A549 (cell line): Measurements from ENCODE around the gene HOXA2. TPM values are rescaled to one million over a fixed set of nuclear protein-coding genes. Genes with fewer than 3 reads are reported as not detected.

Experiments
- ATAC-seq, 2 experiments: fragments of 200-7000 bp in 1 of 2; fragments of >200 bp in 1 of 2; cut with Nextera tagmentation in 1 of 2; cut with Tn5 transposase in 1 of 2; 3 replicates each; pipeline versions ENCODE4 v1.8.0 to v1.9.1; 2018 to 2020; ENCODE audit warnings: mild to moderate bottlenecking in 1 of 2, moderate library complexity in 1 of 2
- CTCF ChIA-PET: fragments of 300-600 bp; sonication (Branson Sonifier 250); formaldehyde crosslinking; extraction: SDS; loops from one replicate; lab custom pipeline; 2021; ENCODE audit warnings: antibody characterized with exemption, inconsistent platforms; lab: Yijun Ruan, JAX
- POLR2A ChIA-PET: fragments of 350-600 bp; formaldehyde crosslinking; extraction: SDS; loops from one replicate; lab custom pipeline; 2021; ENCODE audit warnings: antibody characterized with exemption, inconsistent platforms; lab: Yijun Ruan, JAX
- DNase-seq, 2 experiments: peaks; one replicate each; pipeline versions ENCODE4 v3.0.0 to v3.0.0-alpha.2; 2011 to 2016; ENCODE audit warnings: low read depth in 1 of 2, low spot score in 1 of 2
- FAIRE-seq: peaks from 2 replicates; lab custom pipeline; 2011; peaks lifted over from hg19 to GRCh38; lab: Jason Lieb, UNC
- H3K27ac ChIP-seq, 2 experiments: fragments of >200 bp; sonication (Bioruptor Twin); formaldehyde crosslinking; 3 replicates each; pipeline ENCODE4 v1.5.1; 2016 to 2017
- H3K4me1 ChIP-seq: fragments of >200 bp; sonication (Bioruptor Twin); formaldehyde crosslinking; 3 replicates; pipeline ENCODE4 v1.6.1; 2016
- H3K4me2 ChIP-seq: fragments of >200 bp; sonication (Bioruptor Twin); formaldehyde crosslinking; 3 replicates; pipeline ENCODE4 v1.6.1; 2016
- H3K4me3 ChIP-seq: fragments of >200 bp; sonication (Bioruptor Twin); formaldehyde crosslinking; 3 replicates; pipeline ENCODE4 v1.5.1; 2016
- H3K9me3 ChIP-seq: fragments of >200 bp; sonication (Bioruptor Twin); formaldehyde crosslinking; 3 replicates; pipeline ENCODE4 v1.6.1; 2016
- CEBPB ChIP-seq, 2 experiments: fragments of >200 bp in 1 of 2; sonication (Bioruptor Twin) in 1 of 2; formaldehyde crosslinking in 1 of 2; IDR thresholded peaks; 2 replicates each; pipeline ENCODE4 v1.6.1; 2012 to 2016
- CHD4 ChIP-seq: fragments of 200-600 bp; sonication (generic); IDR thresholded peaks from 2 replicates; pipeline ENCODE4 v1.6.1; 2016; ENCODE audit warnings: antibody characterized with exemption, mild to moderate bottlenecking, borderline replicate concordance
- ESRRA ChIP-seq: fragments of 150-350 bp; IDR thresholded peaks from 2 replicates; pipeline ENCODE4 v1.6.1; 2014; ENCODE audit warnings: mild to moderate bottlenecking, low read length, borderline replicate concordance
- FOSL2 ChIP-seq, 2 experiments: fragments of 450-650 bp in 1 of 2; fragments of >200 bp in 1 of 2; sonication (Bioruptor Twin) in 1 of 2; formaldehyde crosslinking; IDR thresholded peaks; 2 replicates each; pipeline versions ENCODE4 v1.5.0 to v1.6.1; 2016 to 2020; ENCODE audit warnings: mild to moderate bottlenecking in 1 of 2, moderate library complexity in 1 of 2
- FOXS1 ChIP-seq: fragments of 250-450 bp; sonication (Bioruptor Pico); IDR thresholded peaks from 2 replicates; pipeline ENCODE4 v1.5.0; 2020; ENCODE audit warnings: mild to moderate bottlenecking, moderate library complexity
- HDAC2 ChIP-seq: fragments of 200-600 bp; sonication (generic); IDR thresholded peaks from 2 replicates; pipeline ENCODE4 v1.6.1; 2016
- HEYL ChIP-seq: fragments of 250-450 bp; sonication (Bioruptor Pico); IDR thresholded peaks from 2 replicates; pipeline ENCODE4 v1.8.0; 2021; ENCODE audit warnings: mild to moderate bottlenecking, moderate library complexity
- JUN ChIP-seq, 2 experiments: fragments of >200 bp; sonication (Bioruptor Twin); formaldehyde crosslinking; IDR thresholded peaks; 2 replicates in 1 of 2; 3 replicates in 1 of 2; pipeline ENCODE4 v1.6.1; 2016 to 2017
- JUNB ChIP-seq: fragments of >200 bp; sonication (Bioruptor Twin); formaldehyde crosslinking; IDR thresholded peaks from 2 replicates; pipeline ENCODE4 v1.6.1; 2016
- MAFK ChIP-seq: fragments of 450-650 bp; IDR thresholded peaks from 2 replicates; pipeline ENCODE4 v1.6.1; 2014; ENCODE audit not compliant: partially characterized antibody
- NPAS2 ChIP-seq: fragments of 250-450 bp; sonication (Bioruptor Pico); IDR thresholded peaks from 2 replicates; pipeline ENCODE4 v1.8.0; 2022; ENCODE audit warnings: mild to moderate bottlenecking, moderate library complexity, borderline replicate concordance
- POLR2AphosphoS2 ChIP-seq: conservative IDR thresholded peaks from 2 replicates; pipeline ENCODE4 v1.6.1; 2012; ENCODE audit warnings: low read length, improper control_type of control experiment, inconsistent platforms
- RAD21 ChIP-seq, 2 experiments: fragments of >200 bp in 1 of 2; sonication (Bioruptor Twin) in 1 of 2; formaldehyde crosslinking in 1 of 2; IDR thresholded peaks in 1 of 2; conservative IDR thresholded peaks in 1 of 2; 2 replicates in 1 of 2; 3 replicates in 1 of 2; pipeline ENCODE4 v1.6.1; 2012 to 2018; ENCODE audit warnings: inconsistent platforms in 1 of 2
- REST ChIP-seq: fragments of 200-600 bp; sonication (generic); IDR thresholded peaks from 2 replicates; pipeline ENCODE4 v1.6.1; 2016; ENCODE audit warnings: antibody characterized with exemption, mild to moderate bottlenecking, moderate library complexity
- SMC3 ChIP-seq: fragments of >200 bp; sonication (Bioruptor Twin); formaldehyde crosslinking; IDR thresholded peaks from 3 replicates; pipeline ENCODE4 v1.6.1; 2018; ENCODE audit warnings: inconsistent platforms
- TFCP2L1 ChIP-seq: fragments of 250-450 bp; sonication (Bioruptor Pico); IDR thresholded peaks from 2 replicates; pipeline ENCODE4 v1.5.0; 2021; ENCODE audit warnings: mild to moderate bottlenecking
- TP53 ChIP-seq: fragments of 250-450 bp; sonication (Bioruptor Pico); IDR thresholded peaks from 2 replicates; pipeline ENCODE4 v1.5.0; 2021; ENCODE audit warnings: mild to moderate bottlenecking, moderate library complexity
- ZNF302 ChIP-seq: fragments of 250-450 bp; sonication (Bioruptor Pico); IDR thresholded peaks from 2 replicates; pipeline ENCODE4 v1.9.0; 2021; ENCODE audit warnings: inconsistent platforms, mild to moderate bottlenecking, moderate library complexity
- ZSCAN20 ChIP-seq: fragments of 250-450 bp; sonication (Bioruptor Pico); IDR thresholded peaks from 2 replicates; pipeline ENCODE4 v1.8.0; 2022; ENCODE audit warnings: mild to moderate bottlenecking, moderate library complexity
- WGBS: methylation state at CpG from one replicate; pipeline ENCODE4 v1.1.6; 2017; ENCODE audit errors: missing lambda C conversion rate; 5-methylcytosine and 5-hydroxymethylcytosine counted together
- polyA plus RNA-seq, 4 experiments: library from polyadenylated mRNA; depleted of rRNA in 3 of 4; stranded (reverse); fragments of >200 nt; fragmentation: RNase III in 1 of 4; extraction: RNeasy Plus Mini Kit Qiagen cat#74134 plus additional on column Dnase treatment in 1 of 4; gene quantifications; 2 replicates in 3 of 4; 3 replicates in 1 of 4; pipeline ENCODE4 v1.2.3, GENCODE V29; 2011 to 2017
- TF ChIP-seq, protein P1 (sequence below): fragments of 250-450 bp; sonication (Bioruptor Pico); IDR thresholded peaks from 2 replicates; pipeline ENCODE4 v1.5.0; 2020; ENCODE audit warnings: low read depth, mild to moderate bottlenecking, moderate library complexity
- TF ChIP-seq, protein P2 (sequence below): fragments of 250-450 bp; sonication (Bioruptor Pico); IDR thresholded peaks from 2 replicates; pipeline ENCODE4 v1.5.0; 2021; ENCODE audit warnings: mild to moderate bottlenecking, moderate library complexity, borderline replicate concordance
- TF ChIP-seq, protein P3 (sequence below): fragments of 450-650 bp; IDR thresholded peaks from 2 replicates; pipeline ENCODE4 v1.6.1; 2014; ENCODE audit warnings: antibody characterized with exemption
- TF ChIP-seq, protein P4 (sequence below): fragments of >200 bp; sonication (Bioruptor Twin); formaldehyde crosslinking; IDR thresholded peaks from 3 replicates; pipeline ENCODE4 v1.5.1; 2016

The HOXA2 gene
- polyA plus RNA-seq, 2 of the 4 experiments (the other 2 are of a cell fraction), result 1.3 to 2.1 TPM

GRCh38 chr7:27119412-27119911 lies 17.0 kb upstream of the HOXA2 start:
- peak overlapping the region in 1 of 2 experiments; percentile 90; a peak in 3 of 6 replicates for H3K27ac ChIP-seq
- CTCF ChIA-PET, result interaction anchor here (0.7 to 1.8 kb wide), 4 partner anchors 9 to 438 kb away, joined by 3 to 7 read pairs (median 5); no protein-coding TSS in a partner anchor

DNA sequence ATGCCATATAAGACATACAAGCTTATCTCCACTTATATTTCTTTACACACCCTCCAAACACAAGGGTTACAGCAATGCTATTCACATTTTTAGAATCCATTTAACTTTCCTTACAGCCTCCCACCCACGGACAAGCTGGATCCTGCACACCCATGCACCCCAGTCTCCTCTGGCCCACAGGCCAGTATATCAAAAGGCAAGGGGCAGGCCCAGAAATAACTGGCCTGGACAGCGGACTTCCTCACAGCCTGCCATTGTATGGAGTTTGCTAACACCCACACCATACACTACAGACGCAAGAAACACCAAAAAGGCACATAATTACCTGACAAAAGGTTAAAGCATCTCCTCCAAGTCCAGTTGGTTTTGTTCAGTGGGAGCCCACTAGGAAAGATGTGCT lies 16.1 kb upstream of the HOXA2 start:
- WGBS, result 54% methylated on average over 3 of the region's 3 CpGs
- no peak for DNase-seq
- FAIRE-seq, result no peak
- no peak overlapping the region for H3K4me3 ChIP-seq
- H3K4me2 ChIP-seq, result peak overlapping the region; percentile 88
- no peak for ATAC-seq
- ChIA-PET POLR2A (interaction anchor here (1.3 kb wide), 1 partner anchor 13 kb away, joined by 3 read pairs; no protein-coding TSS in a partner anchor), CTCF (interaction anchor here (1.8 to 3.6 kb wide), 2 partner anchors 9 to 265 kb away, joined by 5 to 18 read pairs; no protein-coding TSS in a partner anchor)
- H3K4me1 ChIP-seq, result peaks cover 57% of the 10 kb centered on the region
- no peaks in the 10 kb centered on the region for H3K9me3 ChIP-seq
- H3K27ac ChIP-seq, result peak overlapping the region; percentile 83 to 90; a peak in 5 of 6 replicates
- no peak for TF ChIP-seq HDAC2
- TF ChIP-seq, protein P1, sequence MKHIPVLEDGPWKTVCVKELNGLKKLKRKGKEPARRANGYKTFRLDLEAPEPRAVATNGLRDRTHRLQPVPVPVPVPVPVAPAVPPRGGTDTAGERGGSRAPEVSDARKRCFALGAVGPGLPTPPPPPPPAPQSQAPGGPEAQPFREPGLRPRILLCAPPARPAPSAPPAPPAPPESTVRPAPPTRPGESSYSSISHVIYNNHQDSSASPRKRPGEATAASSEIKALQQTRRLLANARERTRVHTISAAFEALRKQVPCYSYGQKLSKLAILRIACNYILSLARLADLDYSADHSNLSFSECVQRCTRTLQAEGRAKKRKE (CRISPR knock-in tag), result no peak
- TF ChIP-seq CHD4, result no peak
- TF ChIP-seq POLR2AphosphoS2, result no peak
- TF ChIP-seq ZSCAN20, result no peak
- no peak for TF ChIP-seq FOXS1
- TF ChIP-seq NPAS2, result no peak
- TF ChIP-seq REST, result no peak
- no peak for TF ChIP-seq HEYL
- TF ChIP-seq SMC3, result no peak
- TF ChIP-seq, protein P2, sequence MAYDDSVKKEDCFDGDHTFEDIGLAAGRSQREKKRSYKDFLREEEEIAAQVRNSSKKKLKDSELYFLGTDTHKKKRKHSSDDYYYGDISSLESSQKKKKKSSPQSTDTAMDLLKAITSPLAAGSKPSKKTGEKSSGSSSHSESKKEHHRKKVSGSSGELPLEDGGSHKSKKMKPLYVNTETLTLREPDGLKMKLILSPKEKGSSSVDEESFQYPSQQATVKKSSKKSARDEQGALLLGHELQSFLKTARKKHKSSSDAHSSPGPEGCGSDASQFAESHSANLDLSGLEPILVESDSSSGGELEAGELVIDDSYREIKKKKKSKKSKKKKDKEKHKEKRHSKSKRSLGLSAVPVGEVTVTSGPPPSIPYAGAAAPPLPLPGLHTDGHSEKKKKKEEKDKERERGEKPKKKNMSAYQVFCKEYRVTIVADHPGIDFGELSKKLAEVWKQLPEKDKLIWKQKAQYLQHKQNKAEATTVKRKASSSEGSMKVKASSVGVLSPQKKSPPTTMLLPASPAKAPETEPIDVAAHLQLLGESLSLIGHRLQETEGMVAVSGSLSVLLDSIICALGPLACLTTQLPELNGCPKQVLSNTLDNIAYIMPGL (CRISPR knock-in tag), result no peak

More at GRCh38 chr7:27119412-27119911, 17.0 kb upstream of the HOXA2 start:
- peak overlapping the region; percentile 85 for H3K4me2 ChIP-seq
- no peak for FAIRE-seq
- POLR2A ChIA-PET, result interaction anchor here (0.6 to 1.3 kb wide), 4 partner anchors 23 to 256 kb away, joined by 3 to 5 read pairs (median 4); partner anchors contain the start of gene SKAP2
- WGBS, result 57% methylated on average over 1 of the region's 1 CpG
- TF ChIP-seq RAD21 (conservative IDR thresholded peaks at IDR 0.05 in 1 of 2, IDR thresholded peaks at IDR 0.05 in 1 of 2) (no peak), HDAC2 (no peak), MAFK (no peak), JUN (IDR thresholded peaks at IDR 0.05) (no peak), ESRRA (no peak), TFCP2L1 (no peak), FOSL2 (IDR thresholded peaks at IDR 0.05) (no peak), FOSL2 (CRISPR knock-in tag; IDR thresholded peaks at IDR 0.05) (no peak), TP53 (no peak), NPAS2 (no peak), JUNB (no peak), CEBPB (IDR thresholded peaks at IDR 0.05) (no peak), ZNF302 (CRISPR knock-in tag) (no peak)
- TF ChIP-seq, protein P2 (CRISPR knock-in tag), result no peak
- TF ChIP-seq, protein P3, sequence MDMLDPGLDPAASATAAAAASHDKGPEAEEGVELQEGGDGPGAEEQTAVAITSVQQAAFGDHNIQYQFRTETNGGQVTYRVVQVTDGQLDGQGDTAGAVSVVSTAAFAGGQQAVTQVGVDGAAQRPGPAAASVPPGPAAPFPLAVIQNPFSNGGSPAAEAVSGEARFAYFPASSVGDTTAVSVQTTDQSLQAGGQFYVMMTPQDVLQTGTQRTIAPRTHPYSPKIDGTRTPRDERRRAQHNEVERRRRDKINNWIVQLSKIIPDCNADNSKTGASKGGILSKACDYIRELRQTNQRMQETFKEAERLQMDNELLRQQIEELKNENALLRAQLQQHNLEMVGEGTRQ, result no peak
- TF ChIP-seq, protein P1 (CRISPR knock-in tag), result no peak
- TF ChIP-seq, protein P4, sequence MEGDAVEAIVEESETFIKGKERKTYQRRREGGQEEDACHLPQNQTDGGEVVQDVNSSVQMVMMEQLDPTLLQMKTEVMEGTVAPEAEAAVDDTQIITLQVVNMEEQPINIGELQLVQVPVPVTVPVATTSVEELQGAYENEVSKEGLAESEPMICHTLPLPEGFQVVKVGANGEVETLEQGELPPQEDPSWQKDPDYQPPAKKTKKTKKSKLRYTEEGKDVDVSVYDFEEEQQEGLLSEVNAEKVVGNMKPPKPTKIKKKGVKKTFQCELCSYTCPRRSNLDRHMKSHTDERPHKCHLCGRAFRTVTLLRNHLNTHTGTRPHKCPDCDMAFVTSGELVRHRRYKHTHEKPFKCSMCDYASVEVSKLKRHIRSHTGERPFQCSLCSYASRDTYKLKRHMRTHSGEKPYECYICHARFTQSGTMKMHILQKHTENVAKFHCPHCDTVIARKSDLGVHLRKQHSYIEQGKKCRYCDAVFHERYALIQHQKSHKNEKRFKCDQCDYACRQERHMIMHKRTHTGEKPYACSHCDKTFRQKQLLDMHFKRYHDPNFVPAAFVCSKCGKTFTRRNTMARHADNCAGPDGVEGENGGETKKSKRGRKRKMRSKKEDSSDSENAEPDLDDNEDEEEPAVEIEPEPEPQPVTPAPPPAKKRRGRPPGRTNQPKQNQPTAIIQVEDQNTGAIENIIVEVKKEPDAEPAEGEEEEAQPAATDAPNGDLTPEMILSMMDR, result no peak
- TF ChIP-seq, all 56 proteins: peak for 0
- ATAC-seq (no peak), DNase-seq (no peak)
- H3K4me1 ChIP-seq, result peaks cover 58% of the 10 kb centered on the region
- no peak overlapping the region for H3K4me3 ChIP-seq
- no peaks in the 10 kb centered on the region for H3K9me3 ChIP-seq
